Stomach smooth muscle (tissue), 2 donors: ENCODE results near the gene OR2G2.

ENCODE experiments used
- H3K27ac ChIP-seq: one replicate; pipeline ENCODE4 v1.7.0; 2013; ENCODE audit warnings: mild to moderate bottlenecking, low read length, inconsistent platforms
- H3K27me3 ChIP-seq, 2 donors: one replicate each; pipeline ENCODE4 v1.7.0; 2013; ENCODE audit warnings: low read length in 2 of 2; ENCODE audit not compliant: insufficient read depth in 2 of 2, control insufficient read depth in 1 of 2
- H3K36me3 ChIP-seq, 2 donors: one replicate each; pipeline ENCODE4 v1.7.0; 2013; ENCODE audit warnings: low read length in 2 of 2; ENCODE audit not compliant: control insufficient read depth in 2 of 2, insufficient read depth in 2 of 2
- H3K4me1 ChIP-seq: one replicate; pipeline ENCODE4 v1.7.0; 2013; ENCODE audit warnings: low read length; ENCODE audit not compliant: control insufficient read depth, insufficient read depth
- H3K4me3 ChIP-seq, 2 donors: one replicate each; pipeline ENCODE4 v1.7.0; 2013; ENCODE audit warnings: low read length in 2 of 2
- H3K9ac ChIP-seq, 2 donors: one replicate each; pipeline ENCODE4 v1.7.0; 2013; ENCODE audit warnings: low read length in 2 of 2, mild to moderate bottlenecking in 1 of 2
- H3K9me3 ChIP-seq, 2 donors: one replicate each; pipeline ENCODE4 v1.7.0; 2013; ENCODE audit warnings: low read length in 2 of 2; ENCODE audit not compliant: control insufficient read depth in 2 of 2
- donor health status: healthy.
- donor health status: Pancreatic carcinoma.

The OR2G2 gene

DNA sequence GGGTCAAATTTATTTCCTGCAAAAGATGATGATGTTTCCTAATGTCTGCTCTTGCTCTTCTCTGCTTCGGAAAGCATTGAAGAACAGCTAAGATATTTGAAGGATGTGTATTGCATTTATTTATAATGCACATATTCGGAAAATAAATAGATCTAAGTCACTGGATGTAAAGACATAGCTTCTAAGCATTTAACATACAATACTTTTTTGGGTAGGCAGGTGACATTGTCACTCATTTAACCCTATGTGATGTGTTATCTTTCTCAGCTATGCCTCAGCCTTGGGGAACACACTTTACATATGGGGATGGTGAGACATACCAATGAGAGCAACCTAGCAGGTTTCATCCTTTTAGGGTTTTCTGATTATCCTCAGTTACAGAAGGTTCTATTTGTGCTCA lies at the start of gene OR2G2:
Gene OR2G2 (plus strand): TSS at position 301 of the 400 bp plus-strand sequence. CDS start 0 bp downstream, at position 301.
- H3K4me1 ChIP-seq: no peaks in the 10 kb centered on the region
- no peaks in the 10 kb centered on the region for H3K36me3 ChIP-seq
- H3K9me3 ChIP-seq: no peaks in the 10 kb centered on the region

GRCh38 chr1:247538561-247538960 lies 49.6 kb upstream of the OR2G2 start:
- Histone ChIP-seq H3K9me3 (peaks cover 0 to 1% of the 10 kb centered on the region in 2 donors), H3K36me3 (no peaks in the 10 kb centered on the region), H3K4me1 (no peaks in the 10 kb centered on the region), H3K9ac (no peak overlapping the region), H3K27me3 (peaks cover 0 to 2% of the 10 kb centered on the region in 2 donors), H3K27ac (no peak overlapping the region), H3K4me3 (no peak overlapping the region)

More for the DNA sequence above, at the start of gene OR2G2:
- Histone ChIP-seq H3K9ac (no peak within 1 kb of the TSS), H3K4me3 (no peak within 1 kb of the TSS), H3K27me3 (no peaks in the 10 kb centered on the region), H3K27ac (no peak within 1 kb of the TSS)

GRCh38 chr1:247539215-247539614 lies 48.9 kb upstream of the OR2G2 start:
- Histone ChIP-seq H3K36me3 (no peaks in the 10 kb centered on the region), H3K4me1 (no peaks in the 10 kb centered on the region), H3K9ac (no peak overlapping the region), H3K4me3 (no peak overlapping the region), H3K27me3 (peaks cover 0 to 2% of the 10 kb centered on the region in 2 donors), H3K9me3 (peaks cover 0 to 1% of the 10 kb centered on the region in 2 donors), H3K27ac (no peak overlapping the region)

DNA sequence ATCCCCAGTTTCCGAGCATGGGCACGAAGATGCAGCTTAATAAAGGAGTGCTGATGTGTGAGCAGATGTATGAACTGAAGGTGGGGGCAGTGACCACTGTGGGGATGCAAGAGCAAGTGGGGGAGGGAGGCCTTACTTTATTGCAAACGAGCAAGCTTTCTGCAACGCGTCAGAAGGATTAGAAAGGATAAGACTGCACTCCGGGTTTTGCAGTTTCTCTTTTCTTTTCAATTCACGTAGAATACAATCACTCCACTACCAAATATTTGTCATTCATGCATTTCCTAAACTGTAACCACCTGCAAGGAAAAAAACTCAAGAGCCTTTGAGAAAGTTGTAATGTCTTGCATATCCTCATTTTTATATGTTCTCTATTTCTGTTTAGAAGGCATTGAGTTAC lies 47.6 kb upstream of the OR2G2 start:
- no peaks in the 10 kb centered on the region for H3K36me3 ChIP-seq
- no peak overlapping the region for H3K27ac ChIP-seq
- no peaks in the 10 kb centered on the region for H3K4me1 ChIP-seq
- no peak overlapping the region for H3K4me3 ChIP-seq
- no peaks in the 10 kb centered on the region for H3K27me3 ChIP-seq
- H3K9me3 ChIP-seq: peaks cover 0 to 1% of the 10 kb centered on the region in 2 donors
- H3K9ac ChIP-seq: no peak overlapping the region

- Histone ChIP-seq H3K27ac (no peak overlapping the region), H3K9ac (no peak overlapping the region), H3K27me3 (no peaks in the 10 kb centered on the region), H3K36me3 (no peaks in the 10 kb centered on the region), H3K9me3 (peaks cover 0 to 1% of the 10 kb centered on the region in 2 donors), H3K4me3 (no peak overlapping the region), H3K4me1 (no peaks in the 10 kb centered on the region)
Measured at GRCh38 chr1:247542811-247543210, 45.3 kb upstream of the OR2G2 start.

GRCh38 chr1:247548092-247548491 lies 40.1 kb upstream of the OR2G2 start:
- no peak overlapping the region for H3K4me3 ChIP-seq
- no peaks in the 10 kb centered on the region for H3K36me3 ChIP-seq
- no peaks in the 10 kb centered on the region for H3K4me1 ChIP-seq

DNA sequence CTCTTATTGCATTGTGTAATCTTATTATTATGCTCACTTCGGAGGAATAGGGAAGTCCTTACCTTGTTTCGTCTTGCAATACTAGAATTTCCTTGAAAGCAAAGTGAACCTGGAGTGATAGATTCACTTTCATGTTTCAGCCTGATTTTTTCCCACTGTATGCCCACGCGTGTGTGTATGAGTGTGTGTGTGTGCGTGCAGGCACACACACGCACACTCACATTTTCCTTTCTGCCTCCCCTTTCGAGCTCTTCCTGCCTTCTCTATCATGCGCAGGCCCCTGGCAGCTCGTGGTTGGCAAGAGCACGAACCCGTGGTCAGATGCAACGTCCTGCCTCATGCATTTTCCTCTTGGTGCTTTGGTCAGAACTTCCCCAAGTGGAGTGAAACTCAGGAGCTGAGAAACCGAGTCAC lies 39.4 kb upstream of the OR2G2 start, which contains the start of gene GCSAML:
Gene GCSAML (plus strand): TSS at position 366 of the 414 bp plus-strand sequence. CDS start 58 bp downstream, outside the sequence.
- Histone ChIP-seq H3K9ac (no peak within 1 kb of the TSS), H3K4me3 (no peak within 1 kb of the TSS), H3K27ac (no peak within 1 kb of the TSS), H3K4me1 (no peaks in the 10 kb centered on the region), H3K9me3 (no peaks in the 10 kb centered on the region), H3K36me3 (no peaks in the 10 kb centered on the region), H3K27me3 (no peaks in the 10 kb centered on the region)

More at GRCh38 chr1:247548092-247548491, 40.1 kb upstream of the OR2G2 start:
- no peaks in the 10 kb centered on the region for H3K27me3 ChIP-seq
- no peaks in the 10 kb centered on the region for H3K9me3 ChIP-seq
- no peak overlapping the region for H3K9ac ChIP-seq
- H3K27ac ChIP-seq: no peak overlapping the region

DNA sequence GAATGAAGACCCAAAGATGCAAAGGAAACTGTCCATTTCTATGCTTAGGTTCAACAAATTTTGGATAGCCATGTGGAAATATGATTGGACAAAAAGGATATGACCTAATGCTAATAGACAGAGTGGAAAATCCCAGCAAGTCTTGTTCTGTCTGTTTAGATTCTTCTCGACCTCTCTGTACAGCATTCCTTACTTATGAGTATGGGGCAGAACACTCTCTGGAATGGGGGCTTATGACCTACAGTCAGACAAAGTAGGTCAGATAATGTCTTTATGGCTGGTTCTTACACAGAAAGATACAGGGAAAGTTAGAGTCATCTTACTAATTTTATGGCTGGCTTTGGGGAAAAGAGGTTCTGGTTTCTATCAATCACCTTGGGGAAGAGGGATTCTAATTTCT lies 36.4 kb upstream of the OR2G2 start:
- Histone ChIP-seq H3K9me3 (no peaks in the 10 kb centered on the region), H3K4me3 (no peak overlapping the region), H3K36me3 (no peaks in the 10 kb centered on the region), H3K9ac (no peak overlapping the region), H3K27me3 (no peaks in the 10 kb centered on the region), H3K4me1 (no peaks in the 10 kb centered on the region), H3K27ac (no peak overlapping the region)

DNA sequence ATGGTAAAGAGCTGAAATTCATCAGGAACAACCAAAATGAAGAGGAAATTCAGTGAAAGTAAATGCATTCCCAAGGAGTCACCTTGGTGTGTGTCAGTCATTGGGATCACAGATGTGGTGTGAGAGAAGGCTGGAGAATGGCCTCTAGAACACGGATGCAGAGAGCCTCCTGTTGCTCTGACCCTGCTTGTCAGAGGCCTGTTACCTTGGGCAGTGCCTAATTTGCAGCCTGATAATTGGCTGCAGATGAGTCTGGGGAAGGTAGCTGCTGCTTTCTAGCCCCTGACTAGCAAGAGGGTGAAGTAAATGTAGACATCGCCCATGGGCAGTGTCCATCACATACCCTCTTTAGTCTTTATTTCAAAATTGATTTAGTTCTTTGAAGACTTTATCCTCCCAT lies 35.9 kb upstream of the OR2G2 start:
- Histone ChIP-seq H3K9ac (no peak overlapping the region), H3K27me3 (no peaks in the 10 kb centered on the region), H3K4me1 (no peaks in the 10 kb centered on the region), H3K27ac (no peak overlapping the region), H3K36me3 (no peaks in the 10 kb centered on the region), H3K9me3 (no peaks in the 10 kb centered on the region), H3K4me3 (no peak overlapping the region)

- Histone ChIP-seq H3K27ac (no peak overlapping the region), H3K9ac (no peak overlapping the region), H3K4me1 (no peaks in the 10 kb centered on the region), H3K27me3 (no peaks in the 10 kb centered on the region), H3K4me3 (no peak overlapping the region), H3K36me3 (no peaks in the 10 kb centered on the region), H3K9me3 (no peaks in the 10 kb centered on the region)
Measured at GRCh38 chr1:247557926-247558674, 30.1 kb upstream of the OR2G2 start.

DNA sequence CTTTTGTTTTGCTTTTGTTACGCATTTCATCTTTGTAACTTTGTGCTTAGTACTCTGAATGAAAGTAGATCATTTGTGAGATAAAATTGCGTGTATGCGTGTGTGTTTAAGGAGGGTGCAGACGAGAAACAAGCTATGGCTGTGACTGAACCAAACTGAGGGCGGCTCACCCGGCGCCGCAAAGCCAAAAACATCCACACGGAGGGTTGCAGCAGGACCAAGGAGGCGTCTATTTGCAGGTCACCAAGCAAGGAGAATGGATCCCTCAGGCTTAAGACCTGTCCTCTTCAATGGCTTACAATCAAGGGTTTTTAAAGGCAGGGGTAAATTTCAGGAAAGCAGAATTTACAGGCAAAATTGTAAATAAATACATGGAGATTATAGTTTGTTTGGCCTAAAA lies 26.4 kb upstream of the OR2G2 start:
- Histone ChIP-seq H3K4me1 (no peaks in the 10 kb centered on the region), H3K4me3 (no peak overlapping the region), H3K36me3 (no peaks in the 10 kb centered on the region)

More for the DNA sequence above, 26.4 kb upstream of the OR2G2 start:
- Histone ChIP-seq H3K27ac (no peak overlapping the region), H3K9me3 (no peaks in the 10 kb centered on the region), H3K9ac (no peak overlapping the region), H3K27me3 (no peaks in the 10 kb centered on the region)
